HG03378 (cell line): ENCODE data around the gene HIRIP3.
"Not testable (repeated sequence)": the region's sequence is repeated elsewhere in the genome, so short reads cannot be mapped to it uniquely, and the experiment has no call there.

Experiments used
- ATAC-seq: cut with Tn5 transposase; IDR thresholded peaks from one replicate; pipeline ENCODE4 v1.9.1; 2021; ENCODE audit warnings: mild to moderate bottlenecking, moderate library complexity; ENCODE audit not compliant: unreplicated experiment

HIRIP3 gene

GRCh38 chr16:29995324-29995910, at the start of gene HIRIP3:
Gene HIRIP3, minus strand, starts transcription at chr16:29995617. Its CDS starts 12 bp downstream, at chr16:29995605.
- ATAC-seq: peak; percentile 47

GRCh38 chr16:30041841-30042240, 46.4 kb upstream of the HIRIP3 start:
- ATAC-seq: no peak

GRCh38 chr16:30040690-30041089, 45.3 kb upstream of the HIRIP3 start:
- ATAC-seq: not testable (repeated sequence)

- no peak for ATAC-seq
These were observed 44.8 kb upstream of the HIRIP3 start for GRCh38 chr16:30040221-30040620.

GRCh38 chr16:30033270-30033669, 37.9 kb upstream of the HIRIP3 start:
- ATAC-seq: no peak

GRCh38 chr16:30032083-30032819, 36.8 kb upstream of the HIRIP3 start:
- no peak for ATAC-seq

- no peak for ATAC-seq
These were observed 36.1 kb upstream of the HIRIP3 start for GRCh38 chr16:30031477-30031918.

GRCh38 chr16:30030841-30031413, 35.5 kb upstream of the HIRIP3 start, which contains the start of gene TLCD3B:
Gene TLCD3B, minus strand, starts transcription at chr16:30031271. Its CDS starts 744 bp downstream, at chr16:30030527.
- ATAC-seq: no peak

- ATAC-seq: no peak
These were observed 34.7 kb upstream of the HIRIP3 start for GRCh38 chr16:30030011-30030685.

GRCh38 chr16:30028438-30029076, 33.1 kb upstream of the HIRIP3 start:
- ATAC-seq: no peak

GRCh38 chr16:30027588-30028437, 32.4 kb upstream of the HIRIP3 start:
- no peak for ATAC-seq

- no peak for ATAC-seq
These were observed 31.0 kb upstream of the HIRIP3 start for GRCh38 chr16:30026449-30026848.

GRCh38 chr16:30025574-30025973, 30.2 kb upstream of the HIRIP3 start:
- ATAC-seq: no peak

- no peak for ATAC-seq
These were observed 29.7 kb upstream of the HIRIP3 start for GRCh38 chr16:30025156-30025555.

GRCh38 chr16:30024451-30024850, 29.0 kb upstream of the HIRIP3 start:
- ATAC-seq: no peak

- ATAC-seq: no peak
These were observed 28.2 kb upstream of the HIRIP3 start for GRCh38 chr16:30023586-30023985.

- ATAC-seq: no peak
These were observed 27.5 kb upstream of the HIRIP3 start, which contains the start of gene C16orf92 for GRCh38 chr16:30022887-30023286. Gene C16orf92, plus strand, starts transcription at chr16:30023198. Its CDS starts 143 bp downstream, at chr16:30023341.

- no peak for ATAC-seq
These were observed 23.3 kb upstream of the HIRIP3 start for GRCh38 chr16:30018731-30019158.

GRCh38 chr16:30017937-30018336, 22.5 kb upstream of the HIRIP3 start:
- not testable (repeated sequence) for ATAC-seq

GRCh38 chr16:30017277-30017656, 21.9 kb upstream of the HIRIP3 start:
- no peak for ATAC-seq
